OCI-LY1 (cell line): ENCODE measurements around the gene SHTN1.

Experiments
- H2AFZ ChIP-seq: fragments of 200-600 bp; sonication (generic), shearing (Covaris generic); 2 replicates; pipeline ENCODE4 v1.6.0; 2014; ENCODE audit warnings: antibody characterized with exemption, mild to moderate bottlenecking, low read length
- H3F3A ChIP-seq: fragments of 200-600 bp; sonication (generic), shearing (Covaris generic); 2 replicates; pipeline ENCODE4 v1.6.0; 2014; ENCODE audit warnings: mild to moderate bottlenecking, antibody characterized with exemption, low read length, moderate library complexity; ENCODE audit not compliant: insufficient read depth
- H3K27ac ChIP-seq: fragments of 200-600 bp; sonication (generic); 2 replicates; pipeline ENCODE4 v1.5.1; 2014; ENCODE audit warnings: low read length, mixed run types, mild to moderate bottlenecking, low read depth; ENCODE audit not compliant: poor library complexity, severe bottlenecking
- H3K27me3 ChIP-seq: fragments of 200-600 bp; sonication (generic); 2 replicates; pipeline ENCODE4 v1.6.0; 2014; ENCODE audit warnings: antibody characterized with exemption, mild to moderate bottlenecking, low read length, moderate library complexity; ENCODE audit not compliant: insufficient read depth
- H3K36me3 ChIP-seq: fragments of 200-600 bp; sonication (generic); 2 replicates; pipeline ENCODE4 v1.6.1; 2014; ENCODE audit warnings: mild to moderate bottlenecking, antibody characterized with exemption, low read length, moderate library complexity, mixed read lengths; ENCODE audit not compliant: insufficient read depth
- H3K4me1 ChIP-seq: fragments of 200-600 bp; sonication (generic); 2 replicates; pipeline ENCODE4 v1.5.1; 2014; ENCODE audit warnings: mild to moderate bottlenecking, low read length, moderate library complexity; ENCODE audit not compliant: insufficient read depth, severe bottlenecking
- H3K4me2 ChIP-seq: fragments of 200-600 bp; sonication (generic), shearing (Covaris generic); 2 replicates; pipeline ENCODE4 v1.6.1; 2014; ENCODE audit warnings: low read length
- H3K4me3 ChIP-seq: fragments of 200-600 bp; sonication (generic); 2 replicates; pipeline ENCODE4 v1.5.1; 2014; ENCODE audit warnings: low read length, low read depth, mild to moderate bottlenecking, mixed read lengths; ENCODE audit not compliant: poor library complexity, severe bottlenecking
- H3K79me2 ChIP-seq: fragments of 200-600 bp; shearing (Covaris generic); 2 replicates; pipeline ENCODE4 v1.6.1; 2016; ENCODE audit warnings: mixed run types, low read length, mixed read lengths; ENCODE audit not compliant: insufficient read depth
- H3K9ac ChIP-seq: fragments of 200-600 bp; sonication (generic), shearing (Covaris generic); 2 replicates; pipeline ENCODE4 v1.6.1; 2014; ENCODE audit warnings: mild to moderate bottlenecking, low read length, mixed read lengths
- H3K9me2 ChIP-seq: fragments of 200-600 bp; sonication (generic), shearing (Covaris generic); 2 replicates; pipeline ENCODE4 v1.6.1; 2014; ENCODE audit warnings: low read depth, mild to moderate bottlenecking, low read length, mixed read lengths
- H3K9me3 ChIP-seq: fragments of 200-600 bp; shearing (Covaris generic); 2 replicates; pipeline ENCODE4 v1.6.1; 2014; ENCODE audit warnings: low read length, mixed read lengths
- H4K20me1 ChIP-seq: fragments of 200-600 bp; sonication (generic), shearing (Covaris generic); 2 replicates; pipeline ENCODE4 v1.6.0; 2016; ENCODE audit warnings: mild to moderate bottlenecking, low read length; ENCODE audit not compliant: insufficient read depth
- CTCF ChIP-seq: fragments of 200-600 bp; sonication (generic), shearing (Covaris generic); IDR thresholded peaks from 2 replicates; pipeline ENCODE4 v1.5.1; 2017; ENCODE audit warnings: mild to moderate bottlenecking, antibody characterized with exemption, low read length, moderate library complexity, mixed read lengths
- EZH2 ChIP-seq: fragments of 200-600 bp; sonication (generic), shearing (Covaris generic); IDR thresholded peaks from 2 replicates; pipeline ENCODE4 v1.8.0; 2017; ENCODE audit warnings: borderline replicate concordance, mixed run types, mild to moderate bottlenecking, antibody characterized with exemption, low read length, moderate library complexity, mixed read lengths

Gene SHTN1

GRCh38 chr10:116875897-116876296 is 129.1 kb downstream of the SHTN1 start:
- H3K9me3 ChIP-seq = no peaks in the 10 kb centered on the region
- H3K79me2 ChIP-seq = no peaks in the 10 kb centered on the region
- H3K4me2 ChIP-seq = no peak overlapping the region
- H4K20me1 ChIP-seq = no peaks in the 10 kb centered on the region
- no peaks in the 10 kb centered on the region for H3K9me2 ChIP-seq
- no peak overlapping the region for H3K27ac ChIP-seq
- TF ChIP-seq CTCF = no peak
- no peak for TF ChIP-seq EZH2
- H3F3A ChIP-seq = no peaks in the 10 kb centered on the region
- no peaks in the 10 kb centered on the region for H3K36me3 ChIP-seq
- H3K4me1 ChIP-seq = no peaks in the 10 kb centered on the region
- no peak overlapping the region for H3K9ac ChIP-seq
- H3K4me3 ChIP-seq = no peak overlapping the region
- no peak overlapping the region for H2AFZ ChIP-seq
- H3K27me3 ChIP-seq = no peaks in the 10 kb centered on the region; the same call in 1 of the 2 replicates

DNA sequence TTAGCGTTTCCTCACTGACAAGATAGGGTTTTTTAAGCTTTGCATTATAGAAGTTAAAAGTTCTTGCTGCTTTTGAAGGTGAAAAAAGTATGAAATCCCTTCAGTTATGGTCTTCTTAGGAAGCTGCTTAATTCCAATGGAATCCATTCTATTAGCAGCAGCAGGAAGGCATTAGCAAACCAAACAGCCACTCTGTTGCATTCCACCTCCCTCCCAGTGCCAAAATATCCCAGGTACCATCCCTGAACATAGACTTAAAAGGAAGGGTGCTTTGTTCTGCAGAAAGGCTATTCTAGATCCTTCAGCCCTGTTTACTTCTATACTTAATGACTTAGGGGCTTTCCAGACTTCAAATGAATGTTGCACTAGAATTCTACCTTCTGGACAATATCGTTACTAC is 131.9 kb downstream of the SHTN1 start:
- no peak overlapping the region for H2AFZ ChIP-seq
- H3K27ac ChIP-seq = no peak overlapping the region
- no peaks in the 10 kb centered on the region for H4K20me1 ChIP-seq
- no peaks in the 10 kb centered on the region for H3K4me1 ChIP-seq
- H3K4me2 ChIP-seq = no peak overlapping the region
- H3K36me3 ChIP-seq = no peaks in the 10 kb centered on the region
- H3F3A ChIP-seq = no peaks in the 10 kb centered on the region
- TF ChIP-seq CTCF = no peak
- TF ChIP-seq EZH2 = no peak
- no peaks in the 10 kb centered on the region for H3K9me3 ChIP-seq
- no peak overlapping the region for H3K9ac ChIP-seq
- no peaks in the 10 kb centered on the region for H3K9me2 ChIP-seq
- no peaks in the 10 kb centered on the region for H3K79me2 ChIP-seq
- no peaks in the 10 kb centered on the region; the same call in 1 of the 2 replicates for H3K27me3 ChIP-seq
- no peak overlapping the region for H3K4me3 ChIP-seq

GRCh38 chr10:116870949-116871348 is 134.0 kb downstream of the SHTN1 start:
- no peak overlapping the region for H3K9ac ChIP-seq

More at GRCh38 chr10:116870949-116871348, 134.0 kb downstream of the SHTN1 start:
- Histone ChIP-seq H3K36me3 (no peaks in the 10 kb centered on the region), H4K20me1 (no peaks in the 10 kb centered on the region), H3K79me2 (no peaks in the 10 kb centered on the region), H3K27me3 (no peaks in the 10 kb centered on the region; the same call in 1 of the 2 replicates), H3K4me1 (no peaks in the 10 kb centered on the region), H3F3A (no peaks in the 10 kb centered on the region), H3K9me2 (no peaks in the 10 kb centered on the region), H2AFZ (no peak overlapping the region), H3K4me2 (no peak overlapping the region), H3K9me3 (no peaks in the 10 kb centered on the region), H3K27ac (no peak overlapping the region), H3K4me3 (no peak overlapping the region)
- TF ChIP-seq CTCF = no peak
- no peak for TF ChIP-seq EZH2
